Testis (tissue), 3 donors: ENCODE results near the gene CDC27. TPM values are rescaled to one million over a fixed set of nuclear protein-coding genes. Genes with fewer than 3 reads are reported as not detected.

ENCODE experiments used
- DNase-seq: peaks from one replicate; pipeline ENCODE4 v3.0.0-alpha.2; 2019
- H3K27ac ChIP-seq, 2 donors: fragments of 200-600 bp; sonication (generic); one replicate each; pipeline ENCODE4 v1.5.1; 2019
- H3K27me3 ChIP-seq: fragments of 200-600 bp; sonication (generic); one replicate; pipeline ENCODE4 v1.5.1; 2019
- H3K36me3 ChIP-seq: fragments of 200-600 bp; sonication (generic); one replicate; pipeline ENCODE4 v1.5.1; 2017; ENCODE audit warnings: low read depth; ENCODE audit errors: missing control alignments
- H3K4me1 ChIP-seq: fragments of 200-600 bp; sonication (generic); one replicate; pipeline ENCODE4 v1.5.1; 2019
- H3K4me3 ChIP-seq, 2 donors: fragments of 200-600 bp; sonication (generic); one replicate each; pipeline ENCODE4 v1.5.1; 2017 to 2019
- H3K9me3 ChIP-seq: fragments of 200-600 bp; sonication (generic); one replicate; pipeline ENCODE4 v1.5.1; 2017
- CTCF ChIP-seq, 3 experiments: fragments of 450-650 bp in 2 of 3; fragments of 200-600 bp in 1 of 3; sonication (generic) in 1 of 3; IDR thresholded peaks; one replicate each; pipeline ENCODE4 v1.5.1; 2016 to 2019; ENCODE audit warnings: antibody characterized with exemption in 3 of 3, mild to moderate bottlenecking in 2 of 3, moderate library complexity in 1 of 3
- POLR2A ChIP-seq: fragments of 450-650 bp; IDR thresholded peaks from one replicate; pipeline ENCODE4 v1.6.1; 2017; ENCODE audit warnings: antibody characterized with exemption, mild to moderate bottlenecking, moderate library complexity
- WGBS, 2 donors: methylation state at CpG; one replicate each; pipeline ENCODE4 v1.1.5; 2018; 5-methylcytosine and 5-hydroxymethylcytosine counted together
- intact Hi-C: fragments of 100-400 bp; cut with DNase I; formaldehyde crosslinking; loops from one replicate; pipeline ENCODE4 v1.15.1; 2023; ENCODE audit warnings: low total_unique reads
- polyA plus RNA-seq: library from polyadenylated mRNA; stranded (reverse); fragments of 350-450 nt; fragmentation: Illumina TruSeq; extraction: RNeasy Lipid Tissue Mini Kit (QIAGEN cat#74804); gene quantifications from one replicate; pipeline ENCODE4 v1.2.3, GENCODE V29; 2014; ENCODE audit warnings: low read depth, low replicate concordance; ENCODE audit not compliant: insufficient read depth
- total RNA-seq, 2 donors: library from RNA; depleted of rRNA; stranded (reverse); fragments of >200 nt; gene quantifications; one replicate each; pipeline ENCODE4 v1.2.3, GENCODE V29; 2016

The CDC27 gene
- total and polyA plus RNA-seq, 3 donors from 2014 or later: 74.6 to 99.8 (median 85.8) TPM

DNA sequence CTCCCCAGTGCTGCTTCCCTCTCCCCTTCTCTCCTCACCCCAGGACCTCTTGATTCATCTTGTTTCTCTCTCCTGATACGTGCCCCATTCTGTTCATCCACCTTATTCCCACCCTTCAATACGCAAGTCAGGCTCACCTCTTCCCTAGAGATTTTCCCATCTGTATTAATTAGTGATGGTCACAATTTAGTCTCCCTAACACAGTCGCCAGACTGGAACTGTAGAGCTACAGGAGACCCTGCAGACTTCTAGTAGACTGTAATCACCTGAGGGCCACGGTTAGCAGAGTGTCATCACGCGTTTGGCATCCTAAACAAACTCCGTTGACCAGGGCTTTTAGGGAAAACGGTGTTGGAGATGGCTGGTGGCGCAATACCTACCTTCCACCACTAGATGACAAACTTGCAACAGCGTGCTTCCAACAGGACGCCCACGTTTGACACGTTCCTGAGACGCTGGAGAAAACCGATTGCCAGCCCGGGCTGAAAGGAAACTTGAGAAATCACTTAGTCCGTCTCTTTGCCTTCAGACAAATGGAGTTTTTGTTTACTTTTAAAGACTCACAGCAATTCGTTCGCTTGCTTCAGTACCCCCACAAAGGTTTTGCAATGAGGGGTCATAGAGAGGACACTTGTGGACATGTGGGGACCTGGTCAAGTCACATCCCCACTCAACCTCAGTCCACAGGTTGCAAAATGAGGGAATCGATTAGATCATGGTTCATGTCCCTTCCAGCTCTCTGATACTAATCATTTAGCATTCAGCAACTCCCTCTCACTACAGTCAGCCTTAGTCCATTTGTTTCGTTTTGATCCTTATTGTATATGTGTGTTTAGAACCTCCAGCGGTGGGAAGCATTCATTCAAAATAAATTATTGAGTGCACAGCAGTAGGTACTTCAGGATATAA, 40.7 kb upstream of the CDC27 start:
- peaks cover 19% of the 10 kb centered on the region for H3K4me1 ChIP-seq
- H3K4me3 ChIP-seq: no peak overlapping the region
- no peaks in the 10 kb centered on the region for H3K9me3 ChIP-seq
- intact Hi-C loops: loop anchor here (10.0 kb wide), 1 partner anchor 85 kb away; no protein-coding TSS in a partner anchor
- DNase-seq: peak; percentile 93
- TF ChIP-seq POLR2A (no peak), CTCF (IDR thresholded peaks at IDR 0.05) (peak; percentile 89 to 99 (median 97))
- no peaks in the 10 kb centered on the region for H3K27me3 ChIP-seq
- no peak overlapping the region for H3K27ac ChIP-seq
- no peaks in the 10 kb centered on the region for H3K36me3 ChIP-seq
- 11 to 16% methylated on average over 22 of the region's 22 CpGs for whole genome bisulfite sequencing, 2 donors

DNA sequence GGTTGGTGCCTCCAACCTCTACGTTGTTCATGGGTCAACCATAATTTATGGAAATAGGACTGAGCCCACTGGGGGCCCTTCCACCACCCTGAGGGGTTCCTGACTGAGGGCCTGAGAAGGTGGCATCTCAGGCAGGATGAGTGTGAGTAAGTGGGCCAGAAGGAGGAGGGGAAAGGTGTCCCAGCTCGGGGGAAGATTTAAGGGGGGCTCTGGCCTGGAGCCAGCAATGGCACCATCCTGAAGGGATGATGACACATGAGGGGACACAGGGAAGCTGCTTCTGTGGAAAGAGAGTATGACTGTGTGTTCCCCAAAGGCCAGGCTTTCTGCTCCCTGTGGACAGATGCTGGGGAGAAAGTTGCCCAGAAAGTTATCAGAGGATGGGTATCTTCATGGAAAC, 38.8 kb upstream of the CDC27 start:
- intact Hi-C loops: no loop called here
- no peaks in the 10 kb centered on the region for H3K27me3 ChIP-seq
- no peak for TF ChIP-seq POLR2A
- TF ChIP-seq CTCF (IDR thresholded peaks at IDR 0.05): no peak
- WGBS, 2 donors: 81 to 83% methylated on average over 2 of the region's 2 CpGs
- H3K4me1 ChIP-seq: peaks cover 22% of the 10 kb centered on the region
- no peaks in the 10 kb centered on the region for H3K9me3 ChIP-seq
- H3K4me3 ChIP-seq: no peak overlapping the region
- H3K36me3 ChIP-seq: no peaks in the 10 kb centered on the region
- DNase-seq: no peak
- H3K27ac ChIP-seq: no peak overlapping the region

GRCh38 chr17:47225911-47226688, 37.0 kb upstream of the CDC27 start:
- 91 to 96% methylated on average over 2 of the region's 2 CpGs for WGBS, 2 donors

GRCh38 chr17:47225436-47225858, 36.4 kb upstream of the CDC27 start:
- no peaks in the 10 kb centered on the region for H3K36me3 ChIP-seq
- WGBS, 2 donors: 24 to 25% methylated on average over 3 of the region's 3 CpGs
- H3K4me3 ChIP-seq: no peak overlapping the region
- no peaks in the 10 kb centered on the region for H3K27me3 ChIP-seq
- no peaks in the 10 kb centered on the region for H3K9me3 ChIP-seq
- intact Hi-C loops: no loop called here
- H3K27ac ChIP-seq: peak overlapping the region; percentile 28 to 83
- TF ChIP-seq POLR2A: no peak
- no peak for TF ChIP-seq CTCF (IDR thresholded peaks at IDR 0.05)
- peak; percentile 90 for DNase-seq
- peaks cover 22% of the 10 kb centered on the region for H3K4me1 ChIP-seq

More at GRCh38 chr17:47225911-47226688, 37.0 kb upstream of the CDC27 start:
- intact Hi-C loops: no loop called here
- DNase-seq: no peak
- Histone ChIP-seq H3K27me3 (no peaks in the 10 kb centered on the region), H3K4me3 (no peak overlapping the region), H3K27ac (peak overlapping the region; percentile 28 to 83), H3K9me3 (no peaks in the 10 kb centered on the region), H3K36me3 (no peaks in the 10 kb centered on the region), H3K4me1 (peaks cover 22% of the 10 kb centered on the region)
- TF ChIP-seq CTCF (IDR thresholded peaks at IDR 0.05) (no peak), POLR2A (no peak)
